ENCODE results near the gene GOLPH3L. TPM values are rescaled to one million over a fixed set of nuclear protein-coding genes. Genes with fewer than 3 reads are reported as not detected.

GOLPH3L gene
- total and polyA plus RNA-seq, 2 of the 13 experiments (the other 11 are each of a cell fraction or from before 2014, with no cell fraction given), result 8.2 to 12.8 TPM

- no peak for TF ChIP-seq ATRX (CRISPR knock-in tag; IDR thresholded peaks at IDR 0.05; ENCODE audit: borderline replicate concordance)
- no peak for TF ChIP-seq SSRP1 (CRISPR knock-in tag; IDR thresholded peaks at IDR 0.05)
- TF ChIP-seq STAT6 (CRISPR knock-in tag; IDR thresholded peaks at IDR 0.05; ENCODE audit: borderline replicate concordance), result peak; percentile 59; the same call in 1 of the 2 replicates
- no peak for TF ChIP-seq JUNB (CRISPR knock-in tag; IDR thresholded peaks at IDR 0.05; ENCODE audit: borderline replicate concordance)
- TF ChIP-seq YEATS2 (CRISPR knock-in tag; IDR thresholded peaks at IDR 0.05; ENCODE audit: borderline replicate concordance), result peak; percentile 54; the same call in 1 of the 2 replicates
- no peak for TF ChIP-seq ARHGAP35 (CRISPR knock-in tag; IDR thresholded peaks at IDR 0.05; ENCODE audit: borderline replicate concordance)
- no peak for TF ChIP-seq SALL2 (CRISPR knock-in tag; IDR thresholded peaks at IDR 0.05)
- peak; percentile 39; the same call in 1 of the 2 replicates for TF ChIP-seq ZNF350 (CRISPR knock-in tag; IDR thresholded peaks at IDR 0.05; ENCODE audit: borderline replicate concordance, low read depth)
- no peak for TF ChIP-seq ZNF724P (CRISPR knock-in tag; IDR thresholded peaks at IDR 0.05; ENCODE audit: borderline replicate concordance)
- no peak for TF ChIP-seq ZNF256 (CRISPR knock-in tag; conservative IDR thresholded peaks at IDR 0.05)
- TF ChIP-seq ZNF235 (CRISPR knock-in tag; IDR thresholded peaks at IDR 0.05; ENCODE audit: borderline replicate concordance), result no peak
- TF ChIP-seq FIP1L1 (IDR thresholded peaks at IDR 0.05; ENCODE audit: borderline replicate concordance, insufficient read depth, low read depth, low read length), result no peak
- no peak; the same call in 1 of the 2 replicates for TF ChIP-seq ZNF552 (CRISPR knock-in tag; IDR thresholded peaks at IDR 0.05; ENCODE audit: borderline replicate concordance)
- peak; percentile 57 for TF ChIP-seq HNRNPK (IDR thresholded peaks at IDR 0.05; ENCODE audit: low read depth, low read length, poor library complexity, severe bottlenecking)
- peak; percentile 80; the same call in 1 of the 2 replicates for TF ChIP-seq ZNF224 (CRISPR knock-in tag; IDR thresholded peaks at IDR 0.05)
- TF ChIP-seq SATB2 (CRISPR knock-in tag; IDR thresholded peaks at IDR 0.05), result no peak
- no peak for TF ChIP-seq HNF1A (IDR thresholded peaks at IDR 0.05; ENCODE audit: low read depth)
- TF ChIP-seq HNF1A (CRISPR knock-in tag; IDR thresholded peaks at IDR 0.05; ENCODE audit: borderline replicate concordance), result 0 out of 2 replicates have a peak, but pooled peaks have one; percentile 35
- TF ChIP-seq ZBTB33 (CRISPR knock-in tag; IDR thresholded peaks at IDR 0.05), result no peak
- peak; percentile 90 for TF ChIP-seq NFYB (CRISPR knock-in tag; IDR thresholded peaks at IDR 0.05)
These were observed 67.6 kb downstream of the GOLPH3L start, which contains the start of gene ENSA (continued) for GRCh38 chr1:150629115-150629928.
